NCI-H187 treated with DMSO at 0.1 percent for 48 hours (cell line): ENCODE data around the gene PRDX2.
"Not testable (repeated sequence)": the region's sequence is repeated elsewhere in the genome, so short reads cannot be mapped to it uniquely, and the experiment has no call there.

ENCODE experiments used
- DNase-seq: peaks from one replicate; lab custom pipeline; 2025; lab: John Stamatoyannopoulos, UW

Gene PRDX2

DNA sequence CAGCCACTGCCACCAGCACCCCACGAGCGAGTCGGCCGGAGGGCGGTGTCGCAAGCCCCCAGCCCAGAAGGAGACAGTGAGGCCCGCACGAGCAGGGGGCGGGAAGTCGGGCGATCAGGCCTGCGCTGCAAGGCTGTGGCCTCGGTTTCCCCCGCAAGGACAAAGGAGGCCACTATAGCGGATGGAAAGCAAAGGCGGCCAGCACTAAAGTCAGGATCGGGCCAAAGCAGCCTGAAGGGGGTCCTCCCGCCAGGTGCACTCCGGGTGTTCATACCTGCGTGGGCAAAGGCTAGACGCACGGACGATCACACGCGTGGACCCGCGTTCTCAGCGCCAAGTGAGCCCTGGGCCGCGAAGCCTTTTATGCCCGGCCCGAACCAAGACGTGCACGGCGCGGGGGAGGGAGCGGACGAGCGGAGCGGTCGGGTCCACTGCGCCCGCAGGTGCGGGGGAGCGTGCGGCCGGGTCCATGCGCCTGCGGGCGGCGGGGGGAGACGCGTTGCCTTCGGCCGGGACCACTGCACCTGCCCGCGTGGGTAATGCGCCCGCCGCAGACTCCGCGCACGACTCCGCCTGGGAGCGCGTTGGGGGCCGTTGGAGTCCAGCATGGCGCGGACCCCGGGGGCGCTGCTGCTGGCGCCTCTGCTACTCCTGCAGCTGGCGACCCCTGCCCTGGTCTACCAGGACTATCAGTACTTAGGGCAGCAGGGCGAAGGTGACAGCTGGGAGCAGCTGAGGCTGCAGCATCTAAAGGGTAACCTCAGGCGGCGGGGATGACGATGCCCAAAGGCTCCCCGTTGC is at the start of gene PRDX2, which contains the start of gene THSD8:
Gene PRDX2 (minus strand): TSS at position 335 of the 801 bp plus-strand sequence. CDS start 539 bp downstream, outside the sequence.
Gene THSD8 (plus strand): TSS at position 604 of the 801 bp plus-strand sequence. CDS start 3 bp downstream, at position 607.
- no peak for DNase-seq

DNA sequence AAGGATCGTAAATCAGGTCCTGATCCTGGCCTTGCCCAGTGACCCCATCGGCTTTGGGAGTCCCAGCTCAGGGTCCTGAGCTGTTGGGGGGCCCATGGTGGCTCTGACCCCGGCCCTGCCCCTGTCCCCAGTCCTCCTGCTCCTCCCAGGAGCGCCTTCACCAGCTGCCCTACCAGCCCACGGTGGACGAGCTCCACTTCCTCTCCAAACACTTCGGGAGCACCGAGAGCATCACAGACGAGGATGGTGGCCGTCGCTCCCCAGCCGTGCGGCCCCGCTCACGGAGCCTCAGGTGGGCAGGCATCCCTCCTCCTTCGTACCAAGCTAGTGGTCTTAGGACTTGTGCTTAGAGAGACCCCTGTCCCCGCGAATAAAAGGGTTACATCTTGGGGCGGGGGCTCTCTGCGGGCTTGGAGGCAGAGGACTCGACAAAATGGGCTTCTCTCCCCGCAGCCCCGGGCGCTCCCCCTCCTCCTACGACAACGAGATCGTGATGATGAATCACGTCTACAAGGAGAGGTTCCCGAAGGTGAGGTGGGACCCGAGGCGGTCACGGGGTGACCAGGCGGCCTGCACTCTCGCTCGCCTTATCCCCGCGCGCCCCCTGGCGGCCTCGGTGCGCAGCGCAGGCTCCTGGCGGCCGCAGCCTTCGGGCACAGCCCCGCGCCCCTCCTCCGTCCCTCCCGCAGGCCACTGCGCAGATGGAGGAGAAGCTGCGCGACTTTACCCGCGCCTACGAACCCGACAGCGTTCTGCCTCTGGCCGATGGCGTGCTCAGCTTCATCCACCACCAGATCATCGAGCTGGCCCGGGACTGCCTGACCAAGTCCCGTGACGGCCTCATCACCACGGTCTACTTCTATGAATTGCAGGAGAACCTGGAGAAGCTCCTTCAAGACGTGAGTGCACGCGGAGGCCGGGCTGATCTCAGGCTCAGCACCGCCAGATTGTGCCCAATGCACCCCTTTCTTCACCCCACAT is 45.8 kb upstream of the PRDX2 start:
- DNase-seq = no peak

DNA sequence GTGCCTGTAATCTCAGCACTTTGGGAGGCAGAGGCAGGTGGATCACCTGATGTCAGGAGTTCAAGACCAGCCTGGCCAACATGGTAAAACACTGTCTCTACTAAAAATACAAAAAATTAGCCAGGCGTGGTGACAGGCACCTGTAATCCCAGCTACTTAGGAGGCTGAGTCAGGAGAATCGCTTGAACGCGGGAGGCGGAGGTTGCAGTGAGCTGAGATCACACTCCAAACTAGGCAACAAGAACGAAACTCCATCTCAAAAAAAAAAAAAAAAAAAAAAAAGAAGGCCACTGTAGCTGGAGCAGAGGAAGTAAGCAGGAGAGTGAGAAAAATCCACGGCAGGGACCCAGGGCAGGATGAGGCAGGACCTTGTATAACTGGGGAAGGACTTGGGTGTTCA is 45.0 kb upstream of the PRDX2 start:
- DNase-seq = not testable (repeated sequence)

DNA sequence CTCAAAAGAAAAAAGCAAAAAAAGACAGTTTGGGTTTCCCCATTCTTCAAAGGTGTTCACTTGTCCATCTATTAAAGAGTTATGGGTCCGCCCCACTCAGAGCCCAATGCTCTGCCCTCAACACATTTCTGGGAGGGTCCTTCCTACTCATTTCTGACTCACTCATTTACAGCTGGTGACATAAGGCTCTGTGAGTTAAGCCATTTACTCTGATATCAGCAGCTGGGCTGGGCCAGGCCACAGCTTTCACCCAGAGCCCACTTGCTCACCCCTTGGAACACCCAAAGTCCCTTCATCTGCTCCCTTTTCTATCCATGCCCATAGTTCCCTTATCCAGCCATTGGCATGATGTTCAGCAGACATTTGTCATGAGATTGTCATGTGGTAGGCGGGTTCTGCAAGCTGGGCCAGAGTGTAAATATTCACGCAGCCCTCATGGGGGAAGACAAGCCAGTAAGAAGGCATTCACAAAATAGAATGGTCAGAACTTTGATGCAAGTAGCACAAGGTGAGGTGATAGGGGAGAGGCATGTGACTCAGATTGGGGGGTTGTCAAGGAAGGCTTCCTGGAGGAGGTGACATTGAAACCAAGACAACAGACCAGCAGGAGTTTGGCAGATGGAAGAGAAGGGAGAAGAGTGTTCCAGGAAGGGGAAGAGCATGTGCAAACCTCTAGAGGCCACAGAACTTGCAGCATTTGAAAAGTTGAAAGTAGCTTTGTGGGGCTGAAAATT is 42.6 kb upstream of the PRDX2 start:
- DNase-seq = no peak

DNA sequence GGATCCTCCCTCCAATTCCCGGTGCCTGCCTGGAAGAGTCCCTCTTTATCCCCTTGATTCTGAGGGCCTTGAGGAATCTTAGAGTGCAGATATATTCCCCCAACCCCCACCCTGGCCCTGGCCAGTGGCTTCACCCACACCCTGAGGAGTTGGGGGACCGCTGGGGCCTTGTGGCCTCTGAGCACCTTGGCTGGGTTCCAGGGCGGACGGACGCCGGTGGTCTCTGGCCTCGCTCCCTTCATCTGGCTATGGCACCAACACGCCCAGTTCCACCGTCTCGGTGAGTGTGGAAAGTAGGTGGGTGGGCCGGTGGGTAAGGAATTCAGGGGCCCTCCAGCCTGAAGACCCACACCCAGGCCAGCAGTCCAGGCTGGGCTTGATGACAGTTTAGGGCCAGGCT is 41.7 kb upstream of the PRDX2 start:
- DNase-seq = no peak

DNA sequence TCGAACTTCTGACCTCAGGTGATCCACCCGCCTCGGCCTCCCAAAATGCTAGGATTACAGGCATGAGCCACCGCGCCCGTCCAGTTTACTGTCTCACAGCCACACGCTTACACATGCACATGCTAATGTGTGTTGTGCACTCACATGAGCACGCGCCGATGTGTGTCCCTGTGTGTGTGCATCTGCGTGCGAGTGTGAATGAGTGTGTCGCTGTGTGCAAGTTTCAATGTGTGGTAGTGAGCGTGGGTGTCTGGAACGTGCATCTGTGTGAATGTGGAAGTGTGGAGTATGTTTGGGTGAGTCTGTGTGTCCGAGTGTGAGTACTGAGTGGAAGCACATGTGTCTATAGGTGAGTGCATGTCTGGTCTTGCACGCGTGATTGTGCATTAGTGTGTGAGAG is 40.9 kb upstream of the PRDX2 start:
- no peak for DNase-seq

DNA sequence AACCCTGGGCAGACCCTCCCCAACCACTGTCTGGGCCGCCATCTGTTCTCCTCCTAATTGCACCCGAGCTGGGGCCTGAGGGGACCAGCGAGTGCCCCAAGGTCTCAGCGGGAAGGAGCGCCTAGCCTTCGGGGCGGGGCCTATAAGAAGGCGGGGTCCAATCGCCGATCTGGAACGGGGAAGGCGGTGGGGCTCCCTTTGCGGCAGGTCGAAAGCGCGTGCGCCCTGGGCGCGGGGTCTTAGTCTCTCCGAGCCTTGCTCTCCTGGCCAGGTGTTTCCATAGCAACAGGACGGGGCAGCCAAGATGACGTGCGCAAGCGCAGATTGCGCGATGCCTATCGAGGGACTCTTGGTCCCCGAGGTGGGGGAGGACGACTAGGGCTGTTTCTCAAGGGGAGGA is 39.5 kb upstream of the PRDX2 start:
- no peak for DNase-seq

DNA sequence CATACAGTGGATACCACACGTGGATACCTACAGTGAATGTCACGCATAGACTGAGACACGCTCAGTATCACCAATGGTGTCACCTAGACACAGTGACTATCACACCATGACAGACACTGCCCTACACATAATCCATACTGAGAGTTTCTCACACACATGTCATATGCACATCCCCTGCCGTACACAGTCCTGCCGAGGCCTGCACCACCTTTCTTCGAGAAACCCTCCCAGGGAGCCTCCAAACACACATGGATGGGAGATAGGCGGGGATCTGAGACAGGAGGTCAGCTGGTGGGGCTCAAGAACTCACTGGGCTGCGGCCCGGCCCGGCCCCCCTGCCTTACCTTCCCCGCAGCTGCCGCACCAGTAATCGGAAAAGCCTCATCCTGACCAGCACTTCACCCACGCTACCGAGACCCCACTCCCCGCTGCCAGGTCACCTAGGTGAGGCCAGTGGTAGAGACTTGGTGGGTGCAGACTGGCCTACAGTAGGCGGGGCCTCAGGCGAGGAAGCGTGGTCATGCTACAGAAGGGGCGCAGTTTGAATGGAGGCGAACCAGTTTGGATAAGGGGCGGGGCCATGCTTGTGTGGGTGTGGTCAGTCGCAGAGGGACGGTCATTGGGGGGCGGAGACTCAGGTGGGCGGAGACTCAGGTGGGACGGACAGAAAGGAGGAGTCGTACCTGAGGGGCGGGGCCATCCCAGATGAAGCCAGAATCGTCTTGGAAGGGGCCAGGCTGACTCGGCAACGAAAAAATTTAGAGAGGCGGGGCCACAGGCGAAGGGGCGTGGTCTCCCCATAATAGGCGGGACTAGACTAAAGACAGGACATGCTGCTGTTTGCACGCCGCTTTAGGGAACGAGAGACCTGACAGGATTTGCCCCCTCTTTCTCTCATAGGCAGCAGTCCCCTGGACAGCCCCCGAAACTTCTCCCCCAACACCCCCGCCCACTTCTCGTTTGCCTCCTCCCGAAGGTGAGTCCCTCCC is 38.8 kb upstream of the PRDX2 start:
- peak; percentile 52 for DNase-seq

DNA sequence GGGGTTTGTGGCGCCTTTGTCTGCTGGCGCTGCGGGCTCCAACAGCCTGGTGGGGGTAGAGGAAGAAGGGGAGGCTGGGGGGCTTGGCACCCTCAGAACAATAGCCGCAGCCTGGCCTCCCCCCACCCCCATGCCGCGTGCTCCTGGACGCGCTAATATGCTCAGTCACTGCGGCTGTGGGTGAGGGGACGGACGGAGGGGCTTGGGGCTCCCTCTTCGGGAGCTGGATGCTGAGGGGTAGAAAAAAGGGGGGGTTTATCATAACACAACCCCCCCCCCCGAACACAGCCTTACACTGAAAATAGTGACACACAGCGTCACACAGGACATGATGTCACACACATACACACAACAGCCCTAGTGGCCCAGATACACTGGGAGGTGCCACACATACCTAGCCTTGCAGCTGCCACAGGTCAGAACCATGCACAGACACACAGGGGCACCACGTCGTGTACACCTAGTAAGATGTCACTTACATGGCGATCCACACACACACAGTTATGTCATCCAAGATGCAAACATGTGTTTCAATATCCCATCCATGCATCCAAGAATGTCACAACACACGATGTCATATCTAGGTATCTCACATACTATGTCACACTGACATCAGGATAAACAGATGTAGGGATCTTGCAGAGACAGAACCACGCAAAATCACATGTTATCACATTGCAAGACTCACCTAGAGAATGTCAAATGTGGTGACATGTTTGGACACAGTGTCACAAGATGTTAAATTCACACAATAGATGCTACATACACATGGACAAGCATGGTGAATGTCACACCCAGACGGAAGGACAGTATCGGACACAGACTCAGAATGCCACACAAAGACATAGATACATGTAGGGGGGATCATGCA is 37.5 kb upstream of the PRDX2 start:
- DNase-seq = no peak

DNA sequence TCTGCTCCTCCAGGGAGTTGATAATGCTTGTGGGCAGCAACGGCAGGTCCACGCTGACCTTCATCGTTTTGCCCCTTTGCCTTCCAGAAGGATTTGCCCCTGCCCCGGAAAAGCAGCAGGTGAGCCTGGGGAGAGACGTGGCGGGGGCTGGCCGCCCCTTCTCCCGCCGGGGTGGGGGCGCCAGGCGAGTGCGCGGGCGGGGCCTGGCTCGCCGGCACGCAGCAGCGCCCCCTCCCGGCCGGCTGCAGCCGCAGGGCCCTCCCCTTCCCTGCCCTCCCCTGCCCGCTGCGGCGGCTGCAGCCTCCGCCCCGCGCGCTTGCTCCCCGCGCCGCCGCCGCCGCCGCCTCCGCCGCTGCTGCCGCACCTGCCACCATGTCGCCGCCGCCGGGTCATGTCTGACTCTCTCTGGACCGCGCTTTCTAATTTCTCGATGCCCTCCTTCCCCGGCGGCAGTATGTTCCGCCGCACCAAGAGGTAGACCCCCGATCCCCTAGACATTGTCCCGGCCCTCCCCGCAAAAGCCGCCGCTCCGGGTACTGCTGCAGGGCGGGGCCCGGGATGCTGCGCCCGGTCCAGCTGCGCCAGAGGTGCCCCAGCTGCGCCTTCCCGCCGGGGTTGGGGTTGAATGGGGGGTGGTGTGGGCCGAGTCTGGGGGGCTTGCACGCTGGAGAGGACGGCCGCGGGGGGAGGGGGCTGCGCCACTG is 36.7 kb upstream of the PRDX2 start, which contains the start of gene MAST1:
Gene MAST1 (plus strand): TSS at position 334 of the 704 bp plus-strand sequence. CDS start 58 bp downstream, at position 392.
- no peak for DNase-seq

DNA sequence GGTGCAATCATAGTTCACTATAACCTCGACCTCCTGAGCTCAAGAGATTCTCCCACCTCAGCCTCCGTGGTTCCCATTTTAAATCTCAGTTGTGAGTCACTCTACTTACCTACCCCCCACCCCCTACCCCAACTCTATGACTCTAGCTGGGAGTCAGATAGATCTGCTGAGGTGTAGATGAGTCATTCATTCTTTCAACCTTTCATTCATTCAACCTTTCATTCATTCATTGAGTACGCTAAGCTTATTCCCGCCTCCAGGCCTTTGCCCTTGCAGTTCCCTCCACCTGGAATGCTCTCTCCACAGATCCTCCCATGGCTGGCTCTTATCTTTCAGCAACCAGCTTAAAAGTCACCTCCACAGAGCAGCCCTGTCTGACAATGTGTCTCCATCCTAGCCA is 35.6 kb upstream of the PRDX2 start:
- no peak for DNase-seq

DNA sequence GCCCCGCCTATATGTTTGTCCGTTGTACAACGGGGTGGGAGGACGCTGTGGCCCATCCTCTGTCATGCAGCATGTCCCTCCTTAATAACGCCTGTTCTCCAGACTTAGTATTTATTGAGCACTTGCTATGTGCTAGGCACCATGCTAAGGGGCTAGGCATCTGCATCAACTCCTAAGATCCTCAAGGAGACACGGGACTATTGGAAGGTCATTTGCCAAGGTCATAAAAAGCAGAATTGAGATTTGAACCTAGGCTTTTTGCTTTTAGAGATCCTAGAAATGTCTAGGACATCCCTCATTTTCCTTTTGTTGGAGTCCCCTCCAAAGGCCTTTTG is 34.9 kb upstream of the PRDX2 start:
- DNase-seq = no peak

DNA sequence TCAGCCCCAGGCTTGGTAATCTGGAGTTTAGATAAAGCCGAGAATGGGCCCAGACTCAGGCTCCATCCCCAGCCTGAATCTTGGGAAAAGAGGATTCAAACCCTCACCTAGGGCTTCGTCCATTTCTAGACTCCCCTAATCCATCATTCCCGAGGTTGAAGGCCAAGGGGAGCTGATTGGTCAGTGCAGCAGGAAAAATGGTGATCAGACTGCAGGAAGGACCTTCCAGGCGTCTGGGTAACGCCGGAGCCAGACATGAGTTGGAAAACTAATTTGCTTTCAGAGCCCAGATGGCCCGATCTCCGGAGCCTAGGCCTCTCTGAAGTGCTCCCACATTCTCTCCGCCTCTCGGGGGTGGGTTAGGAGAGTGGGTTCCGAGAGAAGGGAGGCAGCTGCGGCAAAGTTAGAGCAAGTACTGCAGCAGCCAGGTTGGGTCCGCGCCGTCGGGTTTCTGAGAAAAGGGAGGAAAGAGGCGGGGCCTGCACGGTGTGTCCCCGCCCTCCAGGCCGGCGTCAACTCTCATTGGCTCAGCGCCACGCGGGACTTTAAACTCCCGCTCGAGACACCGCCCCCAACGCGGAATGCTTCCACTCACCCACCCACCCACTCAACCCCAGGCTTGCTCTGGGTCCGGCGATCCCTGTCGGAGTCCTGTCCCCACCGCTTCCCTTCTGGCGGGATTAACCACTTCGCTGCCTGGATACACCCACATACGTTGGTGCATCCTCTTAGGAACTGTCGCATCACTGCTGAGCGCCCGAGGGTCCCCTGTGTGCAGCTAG is 33.6 kb upstream of the PRDX2 start:
- DNase-seq = no peak

DNA sequence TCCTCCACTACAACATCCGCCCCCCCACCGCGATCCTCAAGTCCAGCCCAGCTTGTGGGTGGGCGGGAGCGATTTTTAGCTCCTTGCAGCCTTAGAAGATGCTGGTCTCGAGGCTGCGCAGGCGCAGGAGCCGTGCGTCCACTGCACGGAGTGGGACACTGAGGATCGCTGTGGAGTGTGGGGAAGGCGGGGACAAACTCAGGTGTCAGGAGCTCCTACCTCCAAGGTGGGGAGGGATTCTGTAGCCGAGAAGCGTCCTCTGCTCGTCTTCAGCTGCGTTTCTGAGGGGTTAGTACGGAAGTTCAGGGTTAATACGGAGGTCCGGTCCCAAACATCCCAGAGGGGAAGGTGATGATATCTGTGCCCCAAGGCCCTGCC is 33.0 kb upstream of the PRDX2 start, which contains the start of gene RTBDN:
Gene RTBDN (minus strand): TSS at position 14 of the 378 bp plus-strand sequence. CDS start 4,600 bp downstream, outside the sequence.
- DNase-seq = no peak

DNA sequence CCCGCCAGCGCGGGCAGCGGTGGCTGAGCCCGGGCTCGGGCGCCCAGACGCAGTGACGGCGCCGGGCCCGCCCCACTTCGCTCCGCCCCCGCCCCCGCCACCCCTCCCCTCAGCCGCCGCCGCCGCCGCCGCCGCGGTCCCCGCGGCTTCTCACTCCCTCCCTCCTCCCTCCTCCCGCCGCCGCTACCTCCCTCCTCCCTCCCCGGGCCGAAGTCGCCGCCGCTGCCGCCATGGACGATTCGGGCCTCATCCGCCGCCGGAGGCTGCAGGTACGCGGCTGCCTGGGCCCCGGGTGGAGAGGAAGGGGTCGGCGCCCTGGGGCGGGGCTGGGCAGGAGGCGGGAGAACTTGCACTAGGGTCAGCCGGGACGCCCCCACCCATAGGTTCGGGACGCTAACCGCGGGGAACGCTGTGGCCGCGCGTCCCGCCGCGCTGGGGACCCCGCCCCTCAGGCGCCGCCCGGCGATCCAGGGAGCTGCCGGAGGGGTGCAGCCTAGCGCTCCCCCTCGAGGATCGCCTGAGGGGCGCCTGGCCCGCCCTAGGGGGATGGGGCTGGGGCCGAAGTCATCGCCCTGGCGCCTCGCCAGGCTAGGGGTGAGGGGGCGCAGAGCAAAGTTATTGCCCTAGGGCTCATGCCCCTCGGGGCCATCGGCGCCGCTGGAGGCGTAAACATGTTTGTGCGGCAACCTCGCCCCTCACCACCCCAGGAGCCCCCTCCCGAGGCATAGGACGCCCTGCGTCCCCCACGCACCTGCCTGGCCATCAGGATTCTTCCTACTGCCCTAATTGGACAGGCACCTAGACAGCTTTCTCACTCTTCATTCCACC is 32.4 kb upstream of the PRDX2 start:
- no peak for DNase-seq

DNA sequence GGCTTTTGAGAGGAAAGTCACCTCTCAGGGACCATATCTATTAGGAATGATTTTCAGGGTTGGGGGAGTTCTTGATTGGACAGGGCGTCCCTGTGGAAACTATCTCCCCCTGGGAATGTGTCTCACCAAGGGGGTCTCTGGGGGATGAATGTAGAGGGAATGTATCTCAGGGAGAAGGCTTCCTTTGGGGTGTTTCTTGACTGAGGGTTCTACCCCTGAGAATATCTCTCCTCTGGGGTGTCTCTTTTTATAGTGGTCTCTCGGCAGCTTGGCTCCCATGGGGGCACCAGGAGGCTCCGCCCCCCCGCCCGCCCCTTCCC is 31.8 kb upstream of the PRDX2 start:
- no peak for DNase-seq

DNA sequence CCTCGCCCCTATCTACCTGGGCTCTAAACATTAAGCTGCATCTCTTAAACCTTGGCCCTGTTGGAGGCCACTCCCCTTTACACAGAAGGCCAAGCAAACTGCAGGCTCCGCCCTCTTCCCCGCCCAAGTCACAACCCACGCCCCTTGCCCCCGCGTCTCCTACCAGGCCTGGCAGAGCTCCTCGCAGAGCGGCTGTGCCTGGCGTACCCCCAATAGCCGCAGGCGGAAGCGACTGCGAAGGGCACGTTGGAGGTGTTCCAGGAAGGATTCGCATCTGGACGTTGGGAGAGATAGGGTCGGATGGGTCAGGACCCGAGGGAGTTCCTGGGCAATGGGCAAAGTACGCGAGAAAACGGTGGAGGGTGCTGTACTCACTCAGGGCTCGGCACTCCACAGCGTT is 26.9 kb upstream of the PRDX2 start:
- DNase-seq = no peak
